ENCODE data around the gene ZFP57.

- no peak for TF ChIP-seq CTCF (IDR thresholded peaks at IDR 0.05 in 2 of 3, conservative IDR thresholded peaks at IDR 0.05 in 1 of 3; ENCODE audit: control insufficient read depth in 2 of 3, extremely low read depth in 1 of 3, insufficient read depth in 1 of 3, low read depth in 3 of 3, low read length in 3 of 3)
- TF ChIP-seq YY1 (IDR thresholded peaks at IDR 0.05; ENCODE audit: low read depth, low read length): no peak
- no peak for TF ChIP-seq EP300 (IDR thresholded peaks at IDR 0.05; ENCODE audit: borderline replicate concordance in 1 of 2, control insufficient read depth in 1 of 2, low read depth in 2 of 2, low read length in 2 of 2)
- no peak for TF ChIP-seq EZH2 (IDR thresholded peaks at IDR 0.05; ENCODE audit: borderline replicate concordance, control insufficient read depth, low read depth, low read length)
- no peak for TF ChIP-seq ZBTB4 (CRISPR knock-in tag; IDR thresholded peaks at IDR 0.05)
- no peak for TF ChIP-seq GABPA (IDR thresholded peaks at IDR 0.05; ENCODE audit: low read depth)
- TF ChIP-seq SUZ12 (IDR thresholded peaks at IDR 0.05; ENCODE audit: unreplicated experiment): no peak
- TF ChIP-seq EGR1 (IDR thresholded peaks at IDR 0.05; ENCODE audit: borderline replicate concordance in 1 of 2, low read depth in 2 of 2, low read length in 2 of 2): no peak
- no peak for TF ChIP-seq POLR2AphosphoS5 (IDR thresholded peaks at IDR 0.05; ENCODE audit: low read length)
These were observed 24.8 kb downstream of the ZFP57 start for GRCh38 chr6:29656157-29656556.
